GM19035 (cell line): ENCODE data around the gene KIAA1328.

ENCODE experiments used
- ATAC-seq: cut with Tn5 transposase; IDR thresholded peaks from one replicate; pipeline ENCODE4 v1.9.1; 2021; ENCODE audit not compliant: unreplicated experiment

The KIAA1328 gene

DNA sequence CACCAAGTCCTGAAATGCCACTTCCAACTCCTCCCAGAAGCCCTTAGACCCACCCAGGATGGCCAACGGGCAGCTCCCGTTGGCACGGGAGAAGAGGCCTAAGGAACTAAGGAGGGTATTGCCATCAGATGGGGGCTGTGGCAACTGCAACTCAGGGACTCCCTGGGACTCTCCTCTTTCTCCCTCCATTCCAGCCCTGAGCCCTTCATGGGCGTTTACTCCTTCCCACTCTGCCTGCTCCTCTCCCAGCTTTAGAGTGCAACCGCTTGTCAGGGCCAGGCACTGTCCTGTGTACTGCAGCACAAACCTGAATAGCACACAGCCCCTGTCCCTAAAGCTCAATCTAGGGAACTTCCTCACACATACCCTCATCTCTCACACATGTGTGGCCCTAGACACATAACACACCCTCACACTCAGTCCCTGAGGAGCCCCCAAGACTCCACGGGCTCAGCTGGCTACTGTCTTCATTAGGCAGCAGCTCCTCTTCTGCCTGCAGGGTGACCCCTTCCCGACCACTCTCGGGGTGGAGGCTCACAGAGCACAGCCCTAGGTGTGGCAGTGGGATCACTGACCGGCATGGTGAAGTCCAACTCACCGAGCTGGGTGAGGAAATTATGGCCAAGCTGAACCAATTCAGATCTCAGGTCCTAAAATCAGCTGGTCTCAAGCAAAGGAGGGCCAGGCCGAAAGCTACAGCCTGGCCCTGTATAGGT lies 420.4 kb downstream of the KIAA1328 start:
- ATAC-seq: no peak

DNA sequence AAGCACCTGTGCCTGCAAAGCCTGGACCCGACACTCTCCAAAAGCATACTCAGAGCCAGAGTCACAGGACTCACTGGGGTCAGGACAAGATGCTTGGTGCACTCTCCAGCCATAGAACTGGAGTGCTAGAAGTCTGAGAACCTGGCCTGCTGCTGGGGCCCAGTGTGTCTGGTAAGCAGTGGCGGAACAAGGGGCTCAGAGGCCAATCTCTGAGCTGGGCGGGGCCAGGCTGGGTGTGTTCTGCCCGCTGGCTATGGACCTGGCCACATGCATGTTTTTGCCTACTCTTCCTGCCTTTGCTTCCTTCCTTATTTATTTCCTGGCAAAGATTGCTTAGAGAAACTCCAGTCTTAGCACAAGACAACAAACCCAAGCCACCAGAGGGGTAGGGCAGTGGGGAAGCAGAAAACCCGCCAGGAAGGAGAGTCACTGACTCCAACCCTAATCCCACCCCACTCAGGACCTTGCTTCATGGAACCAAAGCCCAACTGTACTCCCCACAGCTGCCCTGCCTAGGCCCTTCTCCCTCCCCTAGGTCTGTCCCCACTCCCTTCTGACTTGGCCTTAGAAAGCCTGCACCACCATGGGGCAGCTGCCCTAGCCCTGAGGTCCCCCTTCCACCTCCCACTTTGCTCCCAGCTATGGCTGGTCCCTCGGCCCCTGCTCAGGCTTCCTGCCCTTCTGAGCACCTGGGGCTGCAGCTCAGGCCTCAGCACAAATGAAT lies 421.1 kb downstream of the KIAA1328 start:
- no peak for ATAC-seq

DNA sequence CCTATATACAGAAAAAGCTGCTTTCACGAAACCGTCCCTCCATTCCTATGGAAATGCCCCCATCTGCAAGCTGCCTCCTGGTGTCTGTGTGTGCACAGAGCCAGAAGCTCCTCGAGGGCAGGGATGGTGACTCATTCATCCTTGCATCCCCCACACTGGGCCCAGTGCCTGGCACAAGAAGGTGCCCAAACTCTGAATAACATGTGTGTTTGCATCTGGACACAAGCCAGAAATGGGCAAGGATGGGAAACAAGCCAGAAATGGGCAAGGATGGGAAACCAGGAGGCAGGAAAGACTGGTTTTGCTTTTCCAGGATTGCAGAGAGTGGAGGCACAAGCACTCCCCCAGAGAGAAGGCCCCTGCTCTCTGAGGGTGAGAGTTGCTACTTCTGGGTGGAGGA lies 422.8 kb downstream of the KIAA1328 start:
- ATAC-seq: no peak

DNA sequence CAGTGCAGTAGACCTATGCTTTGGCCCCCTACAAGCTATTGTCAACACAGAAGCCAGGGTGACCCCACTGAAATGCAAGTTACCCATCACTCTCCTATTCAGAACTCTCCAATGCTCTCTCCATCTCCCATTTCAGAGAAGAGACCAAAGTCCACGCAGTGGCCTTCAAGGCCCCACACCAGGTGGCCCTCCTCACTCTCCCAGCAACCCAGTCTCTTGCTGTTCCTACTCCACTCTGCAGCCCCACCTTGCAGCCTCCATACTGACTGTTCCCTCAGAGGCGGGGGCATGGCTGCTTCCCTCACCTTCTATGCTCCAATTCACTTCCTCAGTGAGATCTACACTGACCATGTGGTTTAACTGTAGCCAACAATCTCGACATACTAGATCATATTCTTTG lies 423.4 kb downstream of the KIAA1328 start:
- no peak for ATAC-seq

DNA sequence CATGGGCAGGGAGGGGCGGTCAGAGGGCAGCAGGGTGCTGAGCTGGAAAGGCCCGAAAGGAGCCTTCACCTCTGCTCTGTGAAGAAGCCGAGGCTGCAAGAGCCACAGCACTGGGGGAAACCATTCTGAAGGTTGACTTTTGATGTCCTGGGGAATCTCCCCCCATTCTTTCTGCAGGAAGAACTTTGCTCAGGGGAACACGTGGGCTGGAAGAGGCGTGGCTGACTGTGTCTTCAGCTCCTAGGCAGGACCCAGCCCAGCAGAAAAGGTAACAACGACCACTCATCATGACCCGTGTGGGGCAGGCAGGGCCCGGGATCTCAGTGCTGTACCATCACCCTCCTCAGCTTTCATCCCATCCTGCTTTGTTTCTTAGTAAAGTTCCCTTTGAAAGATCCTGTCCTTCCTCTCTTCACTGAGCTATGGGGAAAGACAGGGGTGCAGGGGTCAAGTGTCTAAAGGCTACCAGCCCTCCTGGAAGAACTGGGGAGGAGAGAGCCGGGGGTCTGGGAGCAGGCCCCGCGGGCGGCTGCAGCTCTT lies 424.0 kb downstream of the KIAA1328 start:
- no peak for ATAC-seq

DNA sequence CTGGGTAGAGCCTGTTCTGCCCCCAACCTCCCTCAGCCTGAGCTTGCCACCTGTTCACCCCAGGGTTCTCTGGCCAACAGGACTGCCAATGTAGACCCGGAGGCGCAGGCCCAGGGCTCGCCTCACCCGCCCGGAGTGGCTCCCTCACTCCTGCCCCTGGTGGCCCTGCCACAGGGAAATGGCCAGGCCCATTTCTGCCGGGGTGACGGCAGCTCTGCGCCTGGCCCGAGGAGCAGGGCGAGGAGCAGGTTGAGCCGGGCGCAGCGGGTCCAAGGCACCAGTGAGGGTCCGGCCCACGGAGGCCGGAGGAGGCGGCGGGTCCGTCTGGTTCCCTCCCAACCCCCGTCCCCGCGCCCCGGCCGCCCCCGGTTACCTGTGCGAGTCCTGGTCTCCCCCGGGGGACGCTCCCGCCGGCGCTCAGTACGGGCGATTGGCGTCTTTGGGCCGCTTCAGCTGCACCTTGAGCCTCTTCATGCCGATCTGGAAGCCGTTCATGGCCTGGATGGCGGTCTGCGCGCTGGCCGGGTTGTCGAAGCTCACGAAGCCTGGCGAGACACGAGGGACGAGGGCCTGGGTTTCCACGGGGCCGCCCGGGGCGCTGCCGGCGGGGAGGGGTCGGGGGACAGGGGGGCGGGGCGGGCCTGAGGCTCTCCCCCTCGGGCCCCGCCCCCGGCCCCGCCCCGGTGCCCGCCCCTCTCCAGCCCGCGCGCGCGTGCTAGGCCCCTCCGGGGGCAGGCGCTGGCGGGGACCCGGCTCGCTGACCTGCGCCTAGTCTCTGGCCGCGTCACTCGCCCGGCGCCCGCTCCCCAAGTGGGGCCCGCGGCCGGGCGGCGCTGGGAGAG lies 424.7 kb downstream of the KIAA1328 start:
- no peak for ATAC-seq

DNA sequence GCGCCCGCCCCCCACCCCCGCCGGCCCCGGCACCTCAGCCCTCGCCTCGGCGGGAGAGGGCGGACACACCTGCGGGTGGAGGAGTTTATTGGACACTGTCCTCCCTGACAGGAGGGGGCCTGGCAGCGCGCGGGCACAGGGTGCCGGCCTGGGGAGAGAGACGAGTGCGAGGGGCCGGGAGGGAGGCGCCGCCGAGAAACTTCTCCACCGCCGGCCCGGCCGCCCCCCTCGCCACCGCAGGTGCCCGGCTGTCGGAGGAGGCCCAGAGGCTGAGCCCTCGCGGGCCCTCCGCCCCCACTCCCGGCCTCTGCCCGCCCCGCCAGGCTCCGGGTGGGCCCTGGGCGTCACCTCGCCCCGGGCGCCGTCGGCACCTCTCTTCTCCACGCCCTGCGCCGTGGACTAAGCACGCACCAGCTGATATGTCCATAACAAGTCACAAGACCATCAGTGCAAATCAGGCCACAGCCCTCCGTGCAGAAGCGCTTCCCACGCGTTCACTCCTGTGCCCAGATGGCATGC lies 425.4 kb downstream of the KIAA1328 start:
- ATAC-seq: no peak

DNA sequence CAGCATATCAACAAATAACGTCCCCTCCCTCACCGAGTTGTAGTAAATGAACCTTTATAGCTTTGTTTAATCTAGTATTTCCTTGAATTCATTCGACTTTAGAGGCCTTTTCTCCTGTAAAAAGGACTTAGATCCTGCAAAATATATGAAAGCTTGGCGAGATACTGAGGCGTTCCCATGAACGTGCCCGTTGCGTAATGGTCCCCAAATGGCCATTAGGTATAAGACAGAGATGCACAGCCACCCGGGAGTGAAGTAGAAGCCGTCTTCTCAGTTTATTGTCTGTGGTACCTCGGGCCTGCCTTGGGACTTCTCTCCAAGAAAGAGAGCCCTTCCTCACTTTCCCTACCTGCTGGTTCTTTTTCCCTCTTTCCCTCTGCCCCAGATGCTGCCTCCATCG lies 426.0 kb downstream of the KIAA1328 start:
- ATAC-seq: no peak

DNA sequence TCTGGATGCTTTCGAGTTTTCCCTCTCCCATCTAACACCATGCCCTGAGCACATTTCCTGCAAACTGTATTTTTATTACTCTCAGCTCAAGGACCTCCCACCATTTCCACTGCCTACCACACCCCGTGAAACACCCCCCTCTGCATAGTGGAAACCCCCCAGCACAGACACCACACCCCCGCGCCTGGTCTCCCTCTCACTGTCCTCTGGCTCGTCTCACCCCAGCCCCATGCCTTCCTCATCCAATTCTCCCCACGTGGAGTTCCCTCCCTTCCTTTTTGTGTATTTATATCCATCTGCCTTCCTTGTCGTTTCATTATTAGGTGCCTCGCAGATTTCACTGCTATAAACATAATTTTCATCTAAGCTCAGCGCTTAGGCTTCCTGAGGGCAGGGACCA lies 429.2 kb downstream of the KIAA1328 start:
- no peak for ATAC-seq

DNA sequence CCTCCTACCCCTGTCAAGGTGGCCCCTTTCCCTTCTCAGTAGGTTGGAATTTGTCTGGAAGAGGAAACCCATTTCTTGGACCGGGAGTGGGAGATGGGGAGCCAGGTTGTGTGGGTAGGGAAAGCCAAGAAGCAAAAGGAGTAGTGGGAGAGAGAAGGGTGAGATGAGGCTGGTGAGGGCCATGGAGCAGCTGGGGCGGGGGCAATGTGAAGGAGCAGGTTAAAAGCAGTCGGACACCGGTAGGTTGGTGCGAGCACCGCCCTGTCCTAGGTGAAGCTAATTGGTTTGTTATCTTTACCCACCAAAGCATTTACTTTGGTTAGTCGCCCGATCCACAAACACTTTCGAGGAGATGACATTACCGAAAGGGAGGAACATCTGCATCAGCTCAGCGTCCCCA lies 429.9 kb downstream of the KIAA1328 start:
- ATAC-seq: no peak

DNA sequence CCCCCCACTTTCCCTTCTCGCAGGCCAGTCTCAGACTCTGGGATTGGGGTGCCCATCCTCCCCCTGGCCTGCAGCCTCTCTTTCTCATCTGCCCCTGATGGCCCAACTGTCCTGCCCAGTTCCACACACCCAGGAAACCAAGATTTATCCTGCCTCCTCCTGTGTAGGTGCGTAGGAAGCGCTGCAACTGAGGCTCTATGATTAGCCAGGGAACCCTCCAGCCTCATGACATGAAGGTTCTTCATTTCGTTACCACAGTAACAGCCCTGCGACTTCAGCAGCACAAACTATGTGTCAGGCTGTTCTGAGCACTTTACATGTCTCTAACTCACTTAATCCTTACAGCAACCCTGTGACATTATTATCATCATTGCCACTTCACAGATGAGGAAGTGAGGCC lies 430.8 kb downstream of the KIAA1328 start:
- ATAC-seq: no peak

DNA sequence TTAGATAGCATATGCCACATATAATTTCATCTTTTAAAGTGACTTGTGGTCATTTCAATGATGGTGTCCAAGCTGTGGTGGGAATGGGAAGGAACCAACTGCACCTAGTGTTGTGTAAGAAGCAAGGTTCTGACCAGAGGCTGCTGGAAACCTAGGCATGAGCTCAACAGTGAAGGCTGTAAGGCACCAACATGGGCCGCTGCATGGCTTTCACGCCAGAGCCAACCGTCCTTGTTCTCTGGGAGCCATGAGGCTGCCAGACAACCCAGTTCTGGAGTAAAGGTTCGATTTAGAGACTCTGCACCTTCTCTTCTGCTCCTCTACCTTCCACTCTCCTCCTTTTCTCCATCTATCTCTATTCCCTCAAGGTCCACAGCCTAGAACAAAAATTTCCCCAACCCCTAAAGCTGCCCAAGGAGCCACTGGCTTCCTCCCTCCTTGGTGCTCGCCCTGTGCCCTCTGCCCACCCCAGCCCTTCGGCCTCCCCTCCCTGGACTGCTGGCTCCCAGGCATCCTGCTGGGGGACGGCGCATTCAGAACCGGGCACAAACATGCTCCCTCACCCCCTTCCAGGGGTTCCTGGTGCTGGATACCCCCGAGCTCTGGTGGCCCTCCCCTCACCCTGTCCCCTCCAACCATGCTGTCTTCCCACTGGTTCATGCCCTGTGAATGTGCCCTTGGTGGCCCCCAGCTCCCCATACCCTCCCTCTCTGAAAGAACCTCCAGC lies 431.6 kb downstream of the KIAA1328 start:
- no peak for ATAC-seq

DNA sequence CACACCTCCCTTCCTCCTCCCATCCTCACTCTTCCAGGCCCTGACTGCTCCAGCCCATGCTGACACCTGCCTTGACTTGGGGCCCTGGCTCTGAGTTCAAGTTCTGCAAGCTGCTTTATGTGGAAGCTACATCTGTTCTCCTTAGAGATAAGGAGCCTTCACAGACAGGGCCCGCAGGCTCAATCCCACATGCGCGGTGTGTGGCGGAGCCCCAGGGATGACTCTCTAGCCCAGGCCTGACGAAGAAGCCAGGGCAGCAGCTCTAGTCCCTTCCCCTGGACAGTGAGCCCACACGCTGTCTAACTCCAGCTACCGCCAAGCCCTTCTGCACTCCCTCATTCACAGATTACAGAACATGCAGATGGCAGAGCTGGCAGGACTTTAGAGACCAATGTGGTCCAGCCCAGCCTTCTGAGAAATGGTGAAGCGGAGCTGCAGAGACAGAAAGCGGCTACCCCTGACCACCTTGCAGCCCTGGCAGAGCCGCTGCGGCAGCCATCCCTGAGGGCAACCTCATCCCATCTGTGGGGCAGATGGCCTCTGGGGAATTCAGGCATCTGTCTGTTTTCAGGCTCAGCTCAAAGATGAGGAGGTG lies 432.4 kb downstream of the KIAA1328 start:
- no peak for ATAC-seq

DNA sequence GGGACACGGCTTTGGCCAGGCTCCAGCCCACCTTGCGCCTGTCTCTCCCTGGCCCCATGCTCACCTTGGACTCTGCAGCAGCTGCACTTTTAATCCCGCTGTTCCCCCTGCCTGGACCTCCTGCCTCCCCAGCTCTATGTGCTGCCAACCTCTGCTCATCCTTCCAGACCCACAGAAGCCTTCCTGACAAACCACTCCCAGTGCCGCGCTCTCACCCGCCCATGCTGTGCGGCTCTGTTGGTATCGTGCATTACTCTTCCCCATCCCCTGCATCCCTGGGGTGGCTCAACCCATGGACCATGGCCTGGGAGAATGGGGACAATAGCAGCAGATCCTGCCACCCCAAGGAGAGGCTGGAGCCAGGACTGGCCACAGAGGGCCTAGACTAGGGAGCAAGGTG lies 433.1 kb downstream of the KIAA1328 start:
- no peak for ATAC-seq

DNA sequence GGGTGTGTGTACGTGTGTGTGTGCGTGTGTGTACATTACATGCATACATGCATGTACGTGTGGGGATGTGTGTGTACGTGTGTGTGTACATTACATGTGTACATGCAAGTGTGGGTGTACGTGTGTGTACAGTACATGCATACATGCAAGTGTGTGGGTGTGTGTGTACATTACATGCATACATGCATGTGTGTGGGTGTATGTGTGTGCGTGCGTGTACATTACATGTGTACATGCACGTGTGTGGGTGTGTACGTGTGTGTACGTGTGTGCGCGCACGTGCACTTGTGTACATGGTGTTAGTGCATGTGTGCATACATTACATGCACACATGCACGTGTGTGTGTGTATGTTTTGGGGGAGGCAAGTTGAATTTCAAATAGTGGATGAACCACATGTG lies 436.0 kb downstream of the KIAA1328 start:
- ATAC-seq: no peak

DNA sequence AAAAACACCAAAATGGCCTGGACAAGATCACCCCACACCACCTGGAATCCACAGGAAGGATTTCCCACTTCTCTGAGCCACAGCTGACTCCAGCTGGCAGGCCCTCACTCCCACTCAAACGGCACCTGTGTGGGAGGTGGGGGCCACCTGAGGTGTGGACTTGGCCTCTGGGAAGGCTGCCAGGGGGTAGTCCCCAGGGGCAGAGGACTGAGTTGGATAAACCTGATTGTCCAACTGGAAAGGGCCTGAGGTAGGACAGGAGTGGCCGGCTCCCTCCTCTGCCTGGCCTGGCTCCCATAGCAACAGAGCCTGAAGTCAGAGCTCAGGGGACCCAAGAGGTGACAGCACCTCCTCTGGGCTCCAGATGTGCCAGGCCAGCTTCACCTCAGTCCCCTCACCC lies 436.5 kb downstream of the KIAA1328 start:
- ATAC-seq: no peak

DNA sequence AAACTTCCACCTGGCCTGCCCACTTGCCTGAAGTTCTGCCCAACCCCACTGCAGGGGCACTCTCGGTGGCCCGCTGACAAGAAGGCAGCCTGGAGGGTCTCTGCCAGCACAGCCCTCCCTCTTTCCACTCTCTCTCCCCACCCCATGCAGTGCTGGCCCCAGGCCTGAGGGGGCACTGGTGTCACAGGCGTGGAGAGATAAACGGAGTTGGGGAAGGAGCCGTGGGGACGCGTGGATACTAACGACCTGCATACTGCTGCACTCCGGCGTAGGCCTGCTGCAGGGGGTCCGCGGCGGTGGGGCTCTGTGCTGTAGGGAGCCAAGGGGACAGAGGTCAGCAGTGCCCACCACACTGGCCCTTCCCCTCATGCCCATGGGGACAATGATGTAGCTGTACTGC lies 437.4 kb downstream of the KIAA1328 start:
- ATAC-seq: no peak

DNA sequence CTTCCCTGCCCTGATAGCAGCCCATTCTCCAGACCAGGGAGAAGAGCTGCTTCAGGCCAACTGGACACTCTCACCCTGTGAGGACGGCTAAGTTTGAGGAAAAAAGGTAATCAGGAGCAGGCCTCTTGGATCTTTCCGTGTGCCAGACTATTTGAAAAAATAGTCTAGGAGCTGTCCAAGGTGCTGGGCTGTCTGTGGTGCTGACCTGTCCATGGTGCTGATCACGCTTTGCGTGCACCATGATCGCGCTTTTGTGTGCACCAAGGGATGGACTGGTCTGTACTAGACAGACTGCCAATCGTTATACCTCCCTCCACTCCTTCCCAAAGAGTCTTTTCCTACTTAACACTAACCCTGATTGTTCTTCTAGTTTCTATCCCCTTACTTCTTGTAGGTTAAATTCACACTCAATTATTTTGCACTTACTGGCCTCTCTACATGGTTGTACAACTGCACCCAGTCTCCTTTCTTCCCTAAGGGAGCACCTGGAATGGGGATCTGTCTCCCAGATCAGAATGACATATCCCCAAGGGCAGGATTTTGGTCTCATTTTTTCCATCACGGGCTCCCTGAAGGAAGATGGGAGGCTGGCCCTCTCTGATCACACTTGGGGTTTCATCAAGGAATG lies 441.2 kb downstream of the KIAA1328 start:
- no peak for ATAC-seq

DNA sequence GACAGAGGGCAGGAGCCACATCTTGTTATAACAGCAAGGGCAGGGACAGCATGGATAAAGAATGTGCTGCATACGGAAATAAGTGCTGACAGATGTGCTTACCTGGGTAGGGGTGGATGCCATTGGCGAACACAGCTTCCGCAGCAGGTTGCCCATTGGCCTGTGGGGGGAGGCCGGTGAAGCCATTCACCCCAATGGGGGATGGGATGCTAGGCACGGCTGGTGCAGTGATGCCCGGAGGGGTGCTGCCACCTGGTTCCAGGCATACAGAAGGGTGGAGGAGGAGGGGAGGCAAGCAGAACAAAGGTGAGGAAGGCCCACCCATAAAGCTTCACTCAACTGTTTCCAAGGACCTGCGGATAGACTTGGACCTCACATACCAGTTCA lies 441.7 kb downstream of the KIAA1328 start:
- ATAC-seq: no peak

DNA sequence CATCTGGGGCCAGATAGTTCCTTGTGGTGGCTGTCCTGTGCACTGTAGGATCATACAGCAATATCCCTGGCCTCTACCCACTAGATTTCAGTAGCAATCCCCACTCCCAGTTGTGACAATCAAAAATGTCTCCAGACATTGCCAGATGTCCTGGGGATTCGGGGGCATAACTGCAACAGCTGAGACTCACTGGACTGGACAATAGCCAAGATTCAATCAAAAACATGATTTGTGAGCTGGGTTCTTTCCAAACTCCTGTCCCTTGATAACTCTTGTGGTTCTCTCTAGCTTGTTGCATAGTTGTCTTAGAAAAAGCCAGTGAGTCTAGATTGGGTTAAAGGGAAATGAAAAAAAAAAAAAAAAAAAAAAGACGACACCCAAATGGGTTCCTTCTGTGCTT lies 443.3 kb downstream of the KIAA1328 start:
- no peak for ATAC-seq
